Gastroesophageal sphincter (tissue), 4 donors: ENCODE results near the gene RIMBP2. TPM values are rescaled to one million over a fixed set of nuclear protein-coding genes. Genes with fewer than 3 reads are reported as not detected.

Source experiments
- ATAC-seq: fragments of 150-250 bp; one replicate; pipeline ENCODE4 v1.9.1; 2016; ENCODE audit warnings: mild to moderate bottlenecking, moderate library complexity
- H3K27ac ChIP-seq, 4 donors: fragments of 200-600 bp; sonication (generic) in 3 of 4; 1 replicate in 3 of 4; 2 replicates in 1 of 4; pipeline ENCODE4 v1.5.1; 2016 to 2019
- H3K27me3 ChIP-seq: fragments of 200-600 bp; sonication (generic); one replicate; pipeline ENCODE4 v1.5.1; 2019
- H3K36me3 ChIP-seq, 2 donors: fragments of 200-600 bp; sonication (generic); one replicate each; pipeline ENCODE4 v1.5.1; 2019; ENCODE audit warnings: control low read depth in 1 of 2
- H3K4me1 ChIP-seq, 3 donors: fragments of 200-600 bp; sonication (generic); 1 replicate in 2 of 3; 2 replicates in 1 of 3; pipeline ENCODE4 v1.5.1; 2016 to 2019; ENCODE audit warnings: control low read depth in 2 of 3
- H3K4me3 ChIP-seq, 2 donors: fragments of 200-600 bp; sonication (generic); one replicate each; pipeline ENCODE4 v1.5.1; 2019; ENCODE audit warnings: mild to moderate bottlenecking in 1 of 2, moderate library complexity in 1 of 2
- H3K9me3 ChIP-seq, 3 donors: fragments of 200-600 bp; sonication (generic); one replicate each; pipeline ENCODE4 v1.5.1; 2017 to 2019; ENCODE audit warnings: control low read depth in 2 of 3
- CTCF ChIP-seq, 4 experiments: fragments of 200-600 bp in 2 of 4; fragments of 450-650 bp in 2 of 4; sonication (generic) in 1 of 4; IDR thresholded peaks; one replicate each; pipeline ENCODE4 v1.5.1; 2017 to 2019; ENCODE audit warnings: antibody characterized with exemption in 4 of 4, mild to moderate bottlenecking in 2 of 4, moderate library complexity in 2 of 4
- EP300 ChIP-seq: sonication (generic); formaldehyde crosslinking; IDR thresholded peaks from one replicate; pipeline ENCODE4 v1.6.1; 2017; ENCODE audit warnings: antibody characterized with exemption, mild to moderate bottlenecking
- POLR2A ChIP-seq, 2 donors: fragments of 450-650 bp; IDR thresholded peaks; one replicate each; pipeline ENCODE4 v1.6.1; 2017; ENCODE audit warnings: antibody characterized with exemption in 2 of 2, mild to moderate bottlenecking in 2 of 2, moderate library complexity in 1 of 2
- POLR2AphosphoS5 ChIP-seq: sonication (generic); formaldehyde crosslinking; IDR thresholded peaks from one replicate; pipeline ENCODE4 v1.6.1; 2017; ENCODE audit warnings: antibody characterized with exemption
- WGBS, 2 donors: methylation state at CpG; one replicate each; pipeline ENCODE4 v1.1.5; 2018; ENCODE audit warnings: low coverage in 1 of 2; 5-methylcytosine and 5-hydroxymethylcytosine counted together
- total RNA-seq, 4 donors: library from RNA; depleted of rRNA; stranded (reverse); fragments of >200 nt; gene quantifications; one replicate each; pipeline ENCODE4 v1.1.0, GENCODE V29; 2016

RIMBP2 gene
- total RNA-seq, 4 donors from 2014 or later, result 0.42 to 1.1 (median 0.60) TPM

DNA sequence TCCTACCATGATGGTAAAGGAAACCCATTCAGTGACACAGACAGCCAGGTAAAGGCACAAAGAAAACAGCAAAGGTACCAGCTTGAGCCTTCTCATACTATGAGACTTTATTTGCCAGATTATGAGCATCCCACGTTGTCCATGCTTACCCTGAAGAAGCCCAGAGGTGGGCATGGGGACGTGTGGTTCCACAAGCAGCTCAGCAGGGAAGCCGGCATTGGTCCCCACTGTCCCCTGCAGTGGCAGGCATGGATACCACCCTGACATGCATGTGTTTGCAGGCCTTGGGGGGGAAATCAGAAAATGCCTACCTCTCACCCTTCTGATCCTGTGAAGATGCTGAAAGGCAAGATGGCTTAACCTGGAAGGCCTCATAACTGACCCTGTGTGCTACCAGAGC lies 195.3 kb downstream of the RIMBP2 start:
- Histone ChIP-seq H3K36me3 (no peaks in the 10 kb centered on the region), H3K27me3 (peaks cover 3% of the 10 kb centered on the region), H3K27ac (no peak overlapping the region), H3K4me3 (no peak overlapping the region), H3K9me3 (peaks cover 0 to 39% (median 0%) of the 10 kb centered on the region in 3 donors), H3K4me1 (no peaks in the 10 kb centered on the region)
- 28 to 82% methylated on average over 2 to 3 of the region's 3 CpGs for WGBS, 2 donors
- TF ChIP-seq POLR2AphosphoS5 (no peak), EP300 (no peak), POLR2A (IDR thresholded peaks at IDR 0.05) (no peak), CTCF (IDR thresholded peaks at IDR 0.05) (no peak)
- no peak for ATAC-seq

DNA sequence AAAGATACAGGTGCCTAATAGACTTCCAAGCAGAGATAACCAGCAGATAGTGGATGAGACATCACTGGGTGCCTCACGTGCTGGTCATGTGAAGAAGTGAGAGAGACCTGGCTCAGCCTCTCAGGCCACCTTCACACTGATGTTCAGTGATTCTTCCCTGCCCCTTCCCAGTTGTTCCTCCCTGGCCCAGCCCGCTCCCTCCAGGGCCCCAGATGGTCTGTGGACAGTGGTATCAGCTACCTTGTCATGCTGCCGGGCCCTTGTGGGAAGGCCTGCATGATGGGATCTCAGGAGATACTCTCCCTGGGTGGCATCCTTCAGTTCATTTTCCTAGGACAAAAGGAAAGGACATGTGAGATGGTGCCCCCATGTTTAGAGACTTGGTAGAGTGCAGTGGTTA lies 198.5 kb downstream of the RIMBP2 start:
- Histone ChIP-seq H3K4me3 (no peak overlapping the region), H3K36me3 (no peaks in the 10 kb centered on the region), H3K9me3 (peaks cover 0 to 42% (median 0%) of the 10 kb centered on the region in 3 donors), H3K4me1 (no peaks in the 10 kb centered on the region), H3K27ac (no peak overlapping the region), H3K27me3 (peaks cover 17% of the 10 kb centered on the region)
- WGBS, 2 donors, result 100% methylated on average over 1 of the region's 3 CpGs
- ATAC-seq, result no peak
- TF ChIP-seq POLR2A (IDR thresholded peaks at IDR 0.05), result no peak

DNA sequence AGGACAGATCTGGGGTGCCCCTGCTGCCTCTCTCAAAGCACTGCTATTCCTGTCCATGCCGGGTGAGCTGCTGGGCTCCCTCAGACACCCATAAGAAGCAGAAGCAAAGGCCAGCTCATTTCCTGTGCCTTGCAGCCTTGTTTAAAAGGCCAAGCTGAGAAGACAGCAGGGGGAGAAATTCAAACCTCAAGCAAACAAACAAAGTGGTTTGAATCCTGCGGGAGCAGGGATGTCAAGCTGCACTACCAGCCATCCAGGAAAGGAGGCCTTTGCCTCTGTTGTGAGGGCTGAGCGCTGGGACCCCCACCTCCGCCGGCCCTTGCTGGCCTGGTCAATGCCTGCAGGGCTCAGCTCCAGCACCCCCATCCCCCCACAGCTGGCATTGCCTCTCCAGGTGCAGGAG lies 201.9 kb downstream of the RIMBP2 start:
- Histone ChIP-seq H3K36me3 (no peaks in the 10 kb centered on the region), H3K27ac (no peak overlapping the region), H3K27me3 (peaks cover 33% of the 10 kb centered on the region), H3K4me3 (no peak overlapping the region), H3K9me3 (peaks cover 0 to 33% (median 0%) of the 10 kb centered on the region in 3 donors), H3K4me1 (no peaks in the 10 kb centered on the region)
- 0 to 28% methylated on average over 1 to 2 of the region's 5 CpGs for WGBS, 2 donors
- TF ChIP-seq POLR2AphosphoS5, result no peak
- no peak for TF ChIP-seq CTCF (IDR thresholded peaks at IDR 0.05)
- TF ChIP-seq EP300, result no peak
- TF ChIP-seq POLR2A (IDR thresholded peaks at IDR 0.05), result no peak
- ATAC-seq, result no peak

DNA sequence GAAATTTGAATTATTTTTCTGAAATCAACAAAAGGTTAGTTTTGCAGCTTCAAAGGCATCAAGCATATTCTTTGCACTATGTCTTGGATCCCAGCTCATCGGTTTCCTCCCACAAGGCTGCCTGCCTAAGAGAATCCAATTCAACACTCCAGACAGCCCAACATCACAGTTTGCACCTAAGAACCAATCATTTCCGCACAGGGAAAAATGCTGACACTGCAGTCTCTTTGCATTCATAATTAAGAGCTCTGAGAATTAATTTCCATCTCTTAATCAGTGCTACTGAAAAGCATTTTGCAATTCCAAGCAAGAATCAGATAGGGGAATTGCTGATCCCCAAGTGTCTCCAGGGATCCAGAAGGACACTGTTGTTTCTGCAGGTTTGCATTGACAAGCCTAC lies 202.5 kb downstream of the RIMBP2 start:
- Histone ChIP-seq H3K27ac (no peak overlapping the region), H3K36me3 (no peaks in the 10 kb centered on the region), H3K9me3 (peaks cover 0 to 27% (median 0%) of the 10 kb centered on the region in 3 donors), H3K27me3 (peaks cover 33% of the 10 kb centered on the region), H3K4me1 (no peaks in the 10 kb centered on the region), H3K4me3 (no peak overlapping the region)
- 36 to 72% methylated on average over 2 of the region's 2 CpGs for WGBS, 2 donors
- TF ChIP-seq CTCF (IDR thresholded peaks at IDR 0.05), result no peak
- no peak for TF ChIP-seq POLR2A (IDR thresholded peaks at IDR 0.05)
- no peak for TF ChIP-seq POLR2AphosphoS5
- no peak for TF ChIP-seq EP300
- ATAC-seq, result no peak

DNA sequence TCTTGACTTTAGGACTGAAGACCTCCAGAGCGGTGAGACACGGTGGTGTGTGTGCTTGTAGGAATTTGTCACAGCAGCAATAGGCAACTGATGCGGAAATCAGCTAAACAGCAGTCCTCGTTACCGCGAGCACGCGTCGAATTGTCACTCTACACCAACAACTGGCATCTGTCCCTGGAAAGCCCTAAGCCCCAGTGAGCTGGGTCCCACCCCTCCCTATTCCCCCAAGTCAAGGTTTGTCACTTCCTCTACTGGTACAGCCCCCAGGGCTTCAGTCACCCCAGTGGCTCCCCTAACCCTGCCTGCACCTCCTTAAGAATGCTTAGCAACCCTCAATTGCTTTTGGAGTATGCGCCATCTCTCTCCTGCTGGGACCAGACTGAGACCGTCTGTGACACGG lies 204.8 kb downstream of the RIMBP2 start:
- Histone ChIP-seq H3K4me3 (no peak overlapping the region), H3K27me3 (peaks cover 33% of the 10 kb centered on the region), H3K9me3 (peaks cover 0 to 8% (median 0%) of the 10 kb centered on the region in 3 donors), H3K4me1 (no peaks in the 10 kb centered on the region), H3K27ac (no peak overlapping the region), H3K36me3 (no peaks in the 10 kb centered on the region)
- TF ChIP-seq EP300, result no peak
- no peak for TF ChIP-seq POLR2AphosphoS5
- TF ChIP-seq POLR2A (IDR thresholded peaks at IDR 0.05), result no peak
- no peak for TF ChIP-seq CTCF (IDR thresholded peaks at IDR 0.05)
- WGBS, 2 donors, result 73 to 100% methylated on average over 4 to 9 of the region's 12 CpGs
- no peak for ATAC-seq
